Measurements from ENCODE around the gene THBS3.
"Not testable (repeated sequence)": the region's sequence is repeated elsewhere in the genome, so short reads cannot be mapped to it uniquely, and the experiment has no call there.

THBS3 gene

DNA sequence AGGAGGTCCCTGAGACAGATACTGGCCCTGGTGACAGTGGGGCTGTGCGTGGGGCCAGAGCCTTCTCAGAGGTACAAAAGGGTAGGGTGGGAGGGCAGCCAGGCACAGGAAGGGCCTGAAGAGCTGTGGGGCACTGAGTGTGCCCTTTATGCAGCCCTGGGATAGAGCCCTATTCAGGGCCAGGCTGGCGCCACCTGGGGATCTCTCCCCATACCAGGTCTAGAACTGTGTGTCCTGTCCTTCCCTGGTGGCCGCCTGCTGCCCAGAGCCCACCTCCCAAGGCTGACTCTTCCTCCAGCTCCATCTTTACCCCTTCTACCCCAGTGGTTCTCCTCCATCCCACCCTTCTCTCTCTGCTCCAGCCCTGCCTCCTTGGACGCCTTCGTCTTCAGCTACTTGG lies 25.8 kb upstream of the THBS3 start:
- not testable (repeated sequence) for DNase-seq

DNA sequence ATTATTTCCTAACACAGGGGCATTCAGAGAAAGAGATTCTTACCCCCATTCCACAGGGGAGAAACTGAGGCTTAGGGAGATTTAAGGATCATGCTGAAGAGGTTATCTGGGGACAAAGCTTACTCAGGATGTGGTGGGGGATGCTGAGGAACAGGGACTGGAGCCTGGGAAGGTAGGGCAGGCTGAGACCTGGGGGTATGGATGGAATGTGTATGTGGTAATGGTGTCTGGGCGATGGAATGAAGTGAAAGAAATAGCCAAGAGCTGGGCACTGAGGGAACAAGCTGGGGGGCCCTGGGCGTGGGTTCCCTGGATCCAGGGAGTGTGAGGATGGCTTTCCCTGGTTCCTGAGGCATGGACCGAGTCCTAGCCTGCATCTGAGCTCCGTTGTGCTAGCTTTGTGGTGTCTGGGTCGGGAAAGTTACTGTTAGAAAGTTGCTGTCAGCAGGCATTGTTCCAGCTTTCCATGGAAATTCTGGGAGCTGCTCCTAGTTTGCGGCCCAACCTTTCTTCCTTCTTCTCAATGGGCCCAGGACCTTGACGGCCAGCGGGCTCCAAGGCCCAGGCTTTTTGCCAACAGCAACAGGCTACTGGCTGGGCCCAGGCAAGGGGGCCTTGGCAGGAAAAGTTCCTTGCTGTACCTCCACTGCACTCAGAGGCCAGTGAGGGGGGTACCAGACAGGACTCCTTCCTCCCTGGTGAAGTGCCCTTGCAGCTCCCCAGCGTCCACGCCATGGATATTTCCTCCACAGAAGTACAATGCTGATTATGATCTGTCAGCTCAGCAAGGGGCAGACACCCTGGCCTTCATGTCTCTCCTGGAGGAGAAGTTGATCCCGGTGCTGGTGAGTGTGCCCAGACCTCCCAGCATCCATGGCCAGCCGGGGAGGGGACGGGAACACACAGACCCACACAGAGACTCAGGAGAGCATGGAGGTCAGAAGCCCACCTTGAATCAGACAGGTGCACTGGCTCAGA lies 24.6 kb upstream of the THBS3 start:
- DNase-seq: not testable (repeated sequence)

DNA sequence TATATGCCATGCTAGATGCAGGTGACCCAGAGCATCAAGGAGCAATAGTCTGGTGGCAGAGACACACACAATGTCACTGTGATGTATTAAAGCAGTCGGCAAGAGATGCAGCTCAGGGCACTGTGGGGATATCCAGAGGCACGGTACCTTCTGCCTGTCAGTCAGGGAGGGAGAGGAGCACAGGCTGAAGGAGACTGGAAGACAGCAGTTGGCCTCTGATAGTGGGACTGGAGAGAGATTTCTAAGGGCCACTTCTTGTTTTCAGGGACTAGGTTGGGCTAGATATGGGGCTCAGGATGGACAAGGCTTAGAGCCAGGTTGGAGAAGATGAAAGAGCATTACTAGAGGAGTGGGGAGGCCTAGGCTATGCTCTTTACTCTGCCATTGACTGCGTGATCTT lies 23.6 kb upstream of the THBS3 start:
- DNase-seq: not testable (repeated sequence)

DNA sequence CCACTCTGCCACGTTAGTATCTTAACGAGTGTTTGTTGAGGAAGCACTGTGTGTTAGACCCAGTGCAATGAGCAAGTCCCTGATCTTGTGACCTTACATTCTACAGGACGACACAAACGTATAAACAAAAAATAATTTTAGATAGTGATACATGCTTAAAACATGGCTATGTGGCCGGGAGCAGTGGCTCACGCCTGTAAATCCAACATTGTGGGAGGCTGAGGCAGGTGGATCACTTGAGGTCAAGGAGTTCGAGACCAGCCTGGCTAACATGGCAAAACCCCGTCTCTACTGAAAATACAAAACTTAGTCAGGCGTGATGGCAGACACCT lies 20.4 kb upstream of the THBS3 start:
- no peak for DNase-seq

DNA sequence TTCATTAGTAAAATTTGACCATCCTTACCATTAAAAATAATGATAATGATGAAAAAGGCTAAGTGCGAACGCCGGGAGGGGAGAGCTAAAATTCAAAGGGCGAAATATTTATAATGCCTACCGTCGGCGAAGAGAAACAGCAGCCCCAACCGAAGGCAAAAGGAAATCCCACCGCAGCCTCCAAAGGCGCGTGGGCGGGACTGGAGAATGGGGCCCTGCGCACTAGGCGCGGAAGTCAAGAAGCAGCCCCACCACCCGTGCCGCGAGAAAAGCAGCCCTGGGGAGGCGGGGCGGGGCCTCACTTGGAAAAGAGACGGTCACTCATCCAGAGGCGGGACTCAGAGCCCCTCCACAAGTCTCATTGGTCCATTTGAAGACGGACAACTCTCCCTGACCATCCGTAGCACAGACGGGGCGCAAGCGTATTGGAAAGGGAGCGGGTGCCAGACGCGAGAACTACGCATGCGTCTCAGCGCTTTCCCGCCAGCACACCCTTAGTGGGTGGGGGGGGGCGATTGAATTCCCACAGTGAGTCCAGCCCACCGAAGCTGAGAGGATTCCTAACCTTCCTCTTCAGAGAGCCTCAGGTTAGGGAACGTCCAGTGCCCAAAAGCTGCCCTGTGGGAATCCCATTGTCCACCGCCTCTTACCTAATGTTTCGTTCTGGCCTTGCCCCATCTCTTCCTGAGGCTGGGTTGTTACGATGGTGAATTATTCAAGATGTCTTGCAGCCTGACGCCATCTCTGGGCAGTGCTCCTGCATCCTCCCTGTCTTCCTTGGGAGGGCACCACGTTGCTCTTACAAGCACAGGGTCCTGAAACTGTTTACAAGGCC lies 19.8 kb upstream of the THBS3 start:
- peak; percentile 100 for DNase-seq

DNA sequence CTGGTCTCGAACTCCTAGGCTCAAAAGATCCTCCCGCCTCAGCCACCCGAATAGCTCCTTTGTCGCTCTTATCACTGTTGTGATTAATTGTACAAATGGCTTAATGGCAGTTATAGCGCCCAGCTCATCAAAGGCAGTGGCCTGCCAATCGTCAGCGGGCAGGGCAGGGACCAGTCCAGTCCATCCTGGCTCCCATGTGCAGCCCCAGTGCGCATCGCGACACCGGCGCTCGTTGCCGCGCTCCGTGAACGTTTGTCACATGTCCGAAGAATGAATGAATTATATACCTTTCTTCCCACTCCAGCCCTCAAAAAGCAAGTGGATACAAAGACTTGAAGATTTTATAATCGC lies 19.2 kb upstream of the THBS3 start:
- peak; percentile 82 for DNase-seq

DNA sequence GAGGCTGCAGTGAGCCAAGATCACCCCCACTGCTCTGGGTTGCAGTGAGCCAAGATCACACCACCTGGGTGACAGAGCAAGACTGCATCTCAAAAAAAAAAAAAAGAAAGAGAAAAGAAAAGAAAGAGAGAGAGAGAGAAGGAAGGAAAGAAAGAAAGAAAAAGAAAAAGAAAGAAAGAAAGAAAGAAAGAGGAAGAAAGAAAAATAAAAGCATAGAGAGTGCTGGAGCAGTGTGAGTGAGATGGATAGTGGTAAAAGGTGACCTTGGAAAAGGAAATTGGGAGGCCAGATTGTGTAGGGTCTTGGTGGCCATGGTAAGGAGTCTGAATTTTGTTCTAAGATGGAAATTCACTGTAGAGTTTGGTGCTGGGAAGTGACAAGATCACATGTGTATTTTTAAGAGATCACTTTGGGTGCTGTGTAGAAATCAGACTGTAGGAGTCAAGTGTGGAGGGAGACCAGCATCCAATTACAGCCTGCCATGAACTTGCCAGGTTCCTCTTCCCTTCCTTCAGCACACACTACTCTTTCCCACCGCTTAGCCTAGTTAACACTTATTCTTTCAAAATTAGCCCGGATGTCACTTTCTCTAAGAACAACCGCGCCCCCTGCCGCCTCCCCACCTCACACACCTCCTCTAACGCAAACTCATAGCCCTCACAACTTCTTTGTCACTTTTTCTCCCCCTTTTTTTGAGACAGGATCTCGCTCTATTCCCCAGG lies 18.7 kb upstream of the THBS3 start:
- DNase-seq: peak; percentile 89

DNA sequence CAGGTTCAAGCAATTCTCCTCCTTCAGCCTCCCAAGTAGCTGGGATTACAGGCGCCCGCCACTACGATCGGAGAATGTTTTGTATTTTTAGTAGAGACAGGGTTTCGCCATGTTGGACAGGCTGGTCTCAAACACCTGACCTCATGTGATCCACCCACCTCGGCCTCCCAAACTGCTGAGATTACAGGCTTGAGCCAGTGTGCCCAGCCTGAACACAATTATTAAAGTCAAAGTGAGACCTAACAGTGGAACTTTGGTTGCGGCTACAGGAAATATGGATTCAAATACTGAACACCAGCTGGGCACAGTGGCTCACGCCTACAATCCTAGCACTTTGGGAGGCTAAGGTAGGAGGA lies 17.7 kb upstream of the THBS3 start:
- DNase-seq: not testable (repeated sequence)

DNA sequence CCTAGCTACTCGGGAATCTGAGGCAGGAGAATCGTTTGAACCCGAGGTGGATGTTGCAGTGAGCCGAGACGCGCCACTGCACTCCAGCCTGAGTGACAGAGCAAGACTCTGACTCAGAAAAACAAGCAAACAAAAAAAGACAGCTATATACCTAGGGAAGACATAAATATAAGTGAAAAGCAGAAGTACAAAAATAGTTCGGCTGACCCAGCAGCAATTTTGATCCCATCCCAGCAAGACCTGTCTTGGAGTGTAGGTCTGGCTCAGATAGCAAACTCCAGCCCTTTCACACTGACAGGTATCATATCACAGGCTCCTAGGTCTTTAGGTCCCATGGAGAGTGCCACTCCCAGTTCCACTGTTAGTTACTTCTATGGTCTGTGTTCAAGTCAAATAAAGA lies 15.3 kb upstream of the THBS3 start:
- DNase-seq: no peak

DNA sequence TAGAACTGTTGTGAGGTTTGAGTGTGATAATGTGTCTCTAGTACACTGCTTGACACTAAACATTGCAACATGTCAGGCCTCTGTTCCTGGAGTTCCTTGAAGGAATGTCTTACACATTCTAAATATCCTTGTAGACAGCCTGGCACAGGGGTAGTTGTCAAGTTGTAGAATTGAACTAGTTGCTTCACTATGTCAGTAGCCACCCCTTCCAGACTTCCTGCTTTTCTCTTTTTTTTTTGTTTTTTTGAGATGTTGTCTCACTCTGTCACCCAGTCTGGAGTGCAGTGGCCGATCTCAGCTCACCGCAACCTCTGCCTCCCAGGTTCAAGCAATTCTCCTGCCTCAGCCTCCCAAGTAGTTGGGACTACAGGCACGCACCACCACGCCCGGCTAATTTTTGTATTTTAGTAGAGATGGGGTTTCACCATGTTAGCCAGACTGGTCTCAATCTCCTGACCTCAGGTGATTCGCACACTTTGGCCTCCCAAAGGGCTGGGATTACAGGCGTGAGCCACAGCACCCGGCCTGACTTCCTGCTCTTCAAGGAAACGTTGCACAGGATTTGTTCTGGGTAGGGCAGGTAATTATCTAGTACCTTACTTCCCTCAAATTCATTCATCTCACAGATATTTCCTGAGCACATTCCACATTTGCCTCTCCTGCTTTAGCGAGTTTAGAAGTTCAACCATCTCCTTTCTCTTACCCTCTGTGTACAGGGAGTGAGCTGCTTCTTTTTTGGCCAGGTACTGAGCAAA lies 12.7 kb upstream of the THBS3 start:
- not testable (repeated sequence) for DNase-seq

DNA sequence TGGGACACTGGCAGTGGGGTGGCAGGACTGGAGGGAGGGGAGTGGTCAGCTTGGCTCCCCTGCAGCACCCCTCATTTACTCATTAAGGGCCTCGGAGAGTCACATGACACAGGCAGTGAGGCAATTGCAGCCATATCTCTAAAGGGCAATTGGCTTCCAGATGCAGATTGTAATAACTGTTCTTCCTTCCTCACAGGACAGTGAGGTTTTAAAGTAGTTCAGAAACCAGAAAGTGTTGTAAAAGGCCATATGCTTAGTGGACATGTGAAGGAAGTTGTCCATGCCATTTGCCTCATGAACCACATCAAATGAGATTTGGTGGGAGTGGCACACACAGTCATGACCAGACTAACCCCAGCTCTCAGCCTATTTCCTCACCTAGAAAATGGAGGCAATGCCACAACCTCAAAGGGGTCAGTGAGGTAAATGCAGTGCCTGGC lies 11.9 kb upstream of the THBS3 start:
- peak; percentile 52 for DNase-seq

DNA sequence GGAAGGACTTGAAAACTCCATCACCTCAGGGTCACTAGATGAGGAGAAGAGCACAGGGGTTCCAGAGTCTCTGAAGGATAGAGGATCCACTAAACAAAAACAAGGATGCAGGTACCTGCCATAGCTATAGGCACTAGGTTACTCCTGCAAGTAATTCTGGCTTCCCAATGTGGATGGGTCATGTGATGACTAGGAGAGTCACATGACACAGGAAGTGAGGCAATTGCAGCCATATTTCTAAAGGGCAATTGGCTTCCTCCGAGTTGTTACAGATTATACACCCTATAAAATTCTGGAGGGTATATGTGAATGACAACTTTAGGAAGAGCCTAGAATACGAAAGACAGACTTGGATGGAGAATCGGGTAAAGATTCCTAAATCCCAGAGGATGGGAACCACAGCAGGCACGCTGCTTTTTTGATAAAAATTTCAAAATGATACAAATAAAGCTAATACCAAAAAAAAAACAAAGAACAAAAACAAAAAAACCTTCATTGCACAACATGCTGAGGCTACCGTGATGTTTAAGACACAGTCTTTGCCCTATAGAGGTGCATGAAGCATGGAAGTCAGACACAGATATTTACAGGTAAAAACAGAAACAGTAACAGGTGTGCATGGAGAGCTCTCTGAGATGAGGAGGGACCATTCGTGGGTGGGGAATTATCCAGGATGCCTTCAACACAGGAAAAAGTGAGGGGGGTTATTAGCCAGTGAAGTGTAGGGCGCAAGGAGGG lies 11.3 kb upstream of the THBS3 start:
- DNase-seq: peak; percentile 75

DNA sequence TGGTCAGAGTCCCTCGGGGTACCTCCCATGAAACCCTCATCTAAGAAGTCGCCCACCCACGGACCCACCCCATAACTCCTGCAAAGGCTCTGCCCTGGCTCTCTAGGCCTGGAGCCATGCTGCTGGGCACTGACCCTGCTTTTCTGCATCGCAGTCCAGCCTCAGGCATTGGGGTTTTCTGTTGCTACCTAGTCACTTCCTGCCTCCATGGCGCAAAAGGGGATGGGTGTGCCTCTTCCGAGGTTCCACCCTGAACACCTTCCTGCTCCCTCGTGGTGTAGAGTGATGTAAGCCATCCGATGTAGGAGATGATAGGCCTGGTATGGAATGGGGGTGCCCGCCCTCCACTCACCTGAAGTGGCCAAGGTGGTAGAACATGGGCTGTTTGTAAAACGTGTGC lies 7.0 kb upstream of the THBS3 start:
- not testable (repeated sequence) for DNase-seq

DNA sequence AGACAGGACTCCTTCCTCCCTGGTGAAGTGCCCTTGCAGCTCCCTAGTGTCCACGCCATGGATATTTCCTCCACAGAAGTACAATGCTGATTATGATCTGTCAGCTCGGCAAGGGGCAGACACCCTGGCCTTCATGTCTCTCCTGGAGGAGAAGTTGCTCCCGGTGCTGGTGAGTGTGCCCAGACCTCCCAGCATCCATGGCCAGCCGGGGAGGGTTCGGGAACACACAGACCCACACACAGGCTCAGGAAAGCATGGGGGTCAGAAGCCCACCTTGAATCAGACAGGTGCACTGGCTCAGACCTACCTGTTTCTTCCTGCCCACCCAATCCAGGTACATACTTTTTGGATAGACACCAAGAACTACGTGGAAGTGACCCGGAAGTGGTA lies 4.3 kb upstream of the THBS3 start:
- DNase-seq: not testable (repeated sequence)

DNA sequence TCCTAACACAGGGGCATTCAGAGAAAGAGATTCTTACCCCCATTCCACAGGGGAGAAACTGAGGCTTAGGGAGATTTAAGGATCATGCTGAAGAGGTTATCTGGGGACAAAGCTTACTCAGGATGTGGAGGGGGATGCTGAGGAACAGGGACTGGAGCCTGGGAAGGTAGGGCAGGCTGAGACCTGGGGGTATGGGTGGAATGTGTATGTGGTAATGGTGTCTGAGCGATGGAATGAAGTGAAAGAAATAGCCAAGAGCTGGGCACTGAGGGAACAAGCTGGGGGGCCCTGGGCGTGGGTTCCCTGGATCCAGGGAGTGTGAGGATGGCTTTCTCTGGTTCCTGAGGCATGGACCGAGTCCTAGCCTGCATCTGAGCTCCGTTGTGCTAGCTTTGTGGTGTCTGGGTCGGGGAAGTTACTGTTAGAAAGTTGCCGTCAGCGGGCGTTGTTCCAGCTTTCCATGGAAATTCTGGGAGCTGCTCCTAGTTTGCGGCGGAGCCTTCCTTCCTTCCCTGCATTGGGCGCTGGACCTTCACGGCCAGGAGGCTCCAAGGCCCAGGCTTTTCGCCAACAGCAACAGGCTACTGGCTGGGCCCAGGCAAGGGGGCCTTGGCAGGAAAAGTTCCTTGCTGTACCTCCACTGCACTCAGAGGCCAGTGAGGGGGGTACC lies 3.8 kb upstream of the THBS3 start:
- not testable (repeated sequence) for DNase-seq

DNA sequence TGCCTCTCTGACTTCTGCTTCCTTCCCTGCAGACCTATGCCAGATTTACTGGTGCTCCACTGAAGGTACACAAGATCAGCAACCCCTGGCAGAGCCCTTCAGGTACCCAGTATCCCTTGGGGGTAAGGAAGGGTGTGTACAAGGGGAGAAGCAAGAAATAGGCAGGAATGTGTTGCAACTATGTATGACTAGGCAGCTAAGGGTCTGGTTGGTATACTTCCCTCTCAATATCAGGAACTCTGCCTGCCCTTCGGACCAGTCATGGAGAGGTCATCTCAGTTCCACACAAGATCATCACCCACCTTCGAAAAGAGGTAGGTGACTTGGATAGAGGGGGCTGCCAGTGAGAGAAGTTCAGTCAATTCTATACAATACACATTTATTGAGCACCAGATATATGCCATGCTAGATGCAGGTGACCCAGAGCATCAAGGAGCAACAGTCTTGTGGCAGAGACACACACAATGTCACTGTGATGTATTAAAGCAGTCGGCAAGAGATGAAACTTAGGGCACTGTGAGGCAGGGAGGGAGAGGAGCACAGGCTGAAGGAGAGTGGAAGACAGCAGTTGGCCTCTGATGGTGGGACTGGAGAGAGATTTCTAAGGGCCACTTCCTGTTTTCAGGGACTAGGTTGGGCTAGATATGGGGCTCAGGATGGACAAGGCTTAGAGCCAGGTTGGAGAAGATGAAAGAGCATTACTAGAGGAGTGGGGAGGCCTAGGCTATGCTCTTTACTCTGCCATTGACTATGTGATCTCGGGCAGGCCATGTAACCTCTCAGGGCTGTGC lies 2.8 kb upstream of the THBS3 start:
- DNase-seq: no peak

DNA sequence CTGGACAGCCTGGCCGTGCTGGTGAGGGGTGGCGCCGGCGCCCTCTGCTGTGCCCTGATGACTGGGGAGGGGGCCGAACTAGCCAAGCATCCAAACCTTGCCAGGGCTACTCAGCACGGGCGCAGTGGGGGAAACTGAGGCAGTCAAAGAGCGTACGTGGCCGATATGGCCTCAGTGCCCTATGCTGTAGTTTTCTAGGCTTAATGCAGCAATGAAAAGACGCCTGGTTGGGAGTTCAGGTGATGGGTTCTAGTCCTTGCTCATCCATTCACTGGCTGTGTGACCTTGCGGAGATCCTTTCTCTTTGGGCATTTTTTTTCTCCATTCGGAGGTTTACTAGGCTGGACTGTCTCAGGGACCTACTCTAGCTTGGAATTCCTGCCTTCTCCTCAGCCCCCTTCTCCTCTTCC lies 1.6 kb upstream of the THBS3 start:
- DNase-seq: no peak

DNA sequence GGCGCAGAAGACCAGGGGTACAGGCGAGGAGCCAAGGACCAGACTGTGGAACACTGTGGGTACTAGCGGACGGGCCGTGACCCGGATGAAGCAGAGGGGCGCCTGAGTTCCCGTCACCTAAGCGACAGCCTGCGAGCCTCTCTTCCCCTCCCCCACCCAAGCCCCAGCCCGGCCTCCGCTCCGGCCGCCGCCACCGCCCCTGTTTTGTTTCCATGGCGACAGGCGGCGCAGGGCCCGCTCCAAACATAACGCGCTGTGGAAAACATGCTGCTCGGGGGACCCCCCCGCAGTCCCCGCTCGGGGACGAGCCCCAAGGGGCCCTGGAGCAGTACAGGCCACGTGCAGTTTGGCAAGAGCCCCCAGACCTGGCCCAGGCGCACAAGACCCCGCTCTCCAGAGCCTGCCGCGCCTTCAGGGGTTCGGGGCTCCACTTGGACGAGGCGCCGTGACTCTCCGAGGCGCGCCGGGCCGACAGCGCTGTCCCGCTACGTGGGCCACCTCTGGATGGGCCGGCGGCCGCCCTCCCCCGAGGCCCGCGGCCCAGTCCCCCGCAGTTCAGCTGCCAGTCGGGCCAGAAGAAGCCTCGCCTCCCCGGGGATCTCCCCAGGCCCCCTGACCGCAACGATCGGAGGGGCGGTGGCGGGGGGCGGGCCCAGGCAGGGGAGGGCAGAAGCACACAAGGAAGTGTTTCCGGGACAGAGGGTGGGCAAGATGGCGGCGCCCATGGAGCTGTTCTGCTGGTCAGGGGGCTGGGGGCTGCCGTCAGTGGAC lies 1.0 kb upstream of the THBS3 start, which contains the start of gene MTX1:
TSS of gene MTX1 (plus strand) at position 155 of the 771 bp plus-strand sequence. CDS start at position 265, 110 bp downstream.
- DNase-seq: peak; percentile 84
